ENCODE measurements around the gene ZFPM1.

The ZFPM1 gene

DNA sequence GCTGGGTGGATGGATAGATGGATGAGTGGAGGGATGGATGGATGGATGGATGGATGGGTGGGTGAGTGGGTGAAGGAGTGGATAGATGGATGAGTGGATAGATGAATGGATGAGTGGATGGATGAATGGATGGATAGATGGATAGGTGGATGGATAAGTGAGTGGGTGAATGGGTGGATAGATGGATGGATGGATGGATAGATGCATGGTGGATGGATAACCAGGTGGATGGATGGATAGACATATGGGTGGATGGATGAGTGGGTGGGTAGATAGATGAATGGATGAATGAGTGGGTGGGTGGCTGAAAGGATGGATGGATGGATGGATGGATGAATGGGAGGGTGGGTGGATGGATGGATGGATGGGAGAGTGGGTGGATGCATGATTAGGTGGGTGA, 66.2 kb downstream of the ZFPM1 start:
- no peak overlapping the region for H3K4me3 ChIP-seq (ENCODE audit: control insufficient read depth, low read depth, low read length)
- no peak for DNase-seq (ENCODE audit: low read depth)
- TF ChIP-seq, protein P1, sequence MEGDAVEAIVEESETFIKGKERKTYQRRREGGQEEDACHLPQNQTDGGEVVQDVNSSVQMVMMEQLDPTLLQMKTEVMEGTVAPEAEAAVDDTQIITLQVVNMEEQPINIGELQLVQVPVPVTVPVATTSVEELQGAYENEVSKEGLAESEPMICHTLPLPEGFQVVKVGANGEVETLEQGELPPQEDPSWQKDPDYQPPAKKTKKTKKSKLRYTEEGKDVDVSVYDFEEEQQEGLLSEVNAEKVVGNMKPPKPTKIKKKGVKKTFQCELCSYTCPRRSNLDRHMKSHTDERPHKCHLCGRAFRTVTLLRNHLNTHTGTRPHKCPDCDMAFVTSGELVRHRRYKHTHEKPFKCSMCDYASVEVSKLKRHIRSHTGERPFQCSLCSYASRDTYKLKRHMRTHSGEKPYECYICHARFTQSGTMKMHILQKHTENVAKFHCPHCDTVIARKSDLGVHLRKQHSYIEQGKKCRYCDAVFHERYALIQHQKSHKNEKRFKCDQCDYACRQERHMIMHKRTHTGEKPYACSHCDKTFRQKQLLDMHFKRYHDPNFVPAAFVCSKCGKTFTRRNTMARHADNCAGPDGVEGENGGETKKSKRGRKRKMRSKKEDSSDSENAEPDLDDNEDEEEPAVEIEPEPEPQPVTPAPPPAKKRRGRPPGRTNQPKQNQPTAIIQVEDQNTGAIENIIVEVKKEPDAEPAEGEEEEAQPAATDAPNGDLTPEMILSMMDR (conservative IDR thresholded peaks at IDR 0.05; ENCODE audit: control insufficient read depth, insufficient read depth, low read depth, low read length): no peak

DNA sequence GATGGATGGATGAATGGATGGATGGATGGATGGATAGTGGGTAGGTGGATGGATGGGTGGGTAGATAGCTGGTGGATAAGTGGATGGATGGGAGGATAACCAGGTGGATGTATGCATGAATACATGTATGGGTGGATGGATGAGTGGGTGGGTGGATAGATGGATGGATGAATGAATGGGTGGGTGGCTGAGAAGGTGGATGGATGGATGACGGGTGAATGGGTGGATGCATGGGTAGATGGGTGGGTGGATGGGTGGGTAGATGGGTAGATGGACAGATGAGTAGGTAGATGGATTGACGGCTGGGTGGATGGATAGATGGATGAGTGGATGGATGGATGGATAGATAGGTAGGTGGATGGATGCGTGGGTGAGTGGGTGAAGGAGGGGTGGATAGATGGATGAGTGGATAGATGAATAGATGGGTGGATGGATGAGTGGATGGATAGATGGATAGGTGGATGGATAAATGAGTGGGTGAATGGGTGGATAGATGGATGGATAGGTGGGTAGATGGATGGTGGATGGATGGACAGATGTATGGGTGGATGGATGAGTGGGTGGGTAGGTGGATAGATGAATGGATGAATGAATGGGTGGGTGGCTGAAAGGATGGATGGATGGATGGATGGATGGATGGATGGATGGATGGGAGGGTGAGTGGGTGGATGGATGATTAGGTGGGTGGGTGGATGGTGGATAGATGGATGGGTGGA, 67.0 kb downstream of the ZFPM1 start:
- TF ChIP-seq, protein P1 (conservative IDR thresholded peaks at IDR 0.05; ENCODE audit: control insufficient read depth, insufficient read depth, low read depth, low read length): no peak
- H3K4me3 ChIP-seq (ENCODE audit: control insufficient read depth, low read depth, low read length): no peak overlapping the region
- no peak for DNase-seq (ENCODE audit: low read depth)

DNA sequence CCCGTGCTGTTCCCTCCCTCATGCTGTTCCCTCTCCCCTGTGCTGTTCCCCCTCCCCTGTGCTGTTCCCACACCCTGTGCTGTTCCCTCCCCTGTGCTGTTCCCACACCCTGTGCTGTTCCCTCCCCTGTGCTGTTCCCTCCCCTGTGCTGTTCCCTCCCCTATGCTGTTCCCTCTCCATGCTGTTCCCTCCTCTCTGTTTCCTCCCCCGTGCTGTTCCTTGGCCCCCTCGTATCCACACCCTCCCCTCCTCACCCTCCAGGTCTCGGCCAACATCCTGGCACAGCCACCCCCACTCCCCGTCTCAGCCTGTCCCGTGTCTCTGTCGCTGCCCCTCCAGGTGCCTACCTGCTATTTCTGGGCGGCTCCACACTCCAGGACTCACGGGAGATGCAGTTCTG, 68.6 kb downstream of the ZFPM1 start:
- TF ChIP-seq, protein P1 (conservative IDR thresholded peaks at IDR 0.05; ENCODE audit: control insufficient read depth, insufficient read depth, low read depth, low read length): no peak
- no peak for DNase-seq (ENCODE audit: low read depth)

DNA sequence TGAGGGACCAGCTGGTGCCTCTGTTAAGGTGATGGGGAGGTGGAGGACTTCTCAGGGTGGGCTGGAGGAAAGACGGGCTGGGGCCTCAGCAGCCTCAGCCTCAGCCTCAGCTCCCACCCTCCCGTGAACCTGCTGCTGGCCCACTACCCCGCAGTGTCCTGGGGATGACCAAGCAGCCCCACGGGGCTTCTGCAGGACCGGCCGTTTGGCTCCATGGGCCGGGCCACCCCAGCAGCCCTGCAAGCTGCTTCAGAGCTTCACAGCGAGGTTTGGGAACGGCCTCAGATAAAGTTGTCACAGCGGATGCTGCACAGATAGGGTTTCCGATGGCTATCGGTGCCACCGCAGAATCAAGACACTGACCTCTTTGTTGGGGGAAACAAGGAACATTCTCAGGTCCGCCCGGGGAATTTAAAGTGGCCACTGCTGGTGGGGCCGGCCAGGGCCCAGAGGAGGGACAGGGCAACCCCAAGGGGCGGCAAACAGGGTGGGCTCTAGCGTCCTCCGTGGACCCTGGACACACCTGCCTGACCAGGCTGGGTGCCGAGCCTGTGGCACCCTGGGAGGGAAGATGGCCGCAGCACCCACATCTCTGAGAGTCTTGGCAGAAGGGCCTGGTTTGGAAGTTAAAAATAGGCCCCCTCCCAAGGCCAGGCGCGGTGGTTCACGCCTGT, 69.3 kb downstream of the ZFPM1 start:
- H3K4me3 ChIP-seq (ENCODE audit: control insufficient read depth, low read depth, low read length): no peak overlapping the region
- TF ChIP-seq, protein P1 (conservative IDR thresholded peaks at IDR 0.05; ENCODE audit: control insufficient read depth, insufficient read depth, low read depth, low read length): no peak
- no peak for DNase-seq (ENCODE audit: low read depth)

More for the DNA sequence above, 68.6 kb downstream of the ZFPM1 start:
- no peak overlapping the region for H3K4me3 ChIP-seq (ENCODE audit: control insufficient read depth, low read depth, low read length)

DNA sequence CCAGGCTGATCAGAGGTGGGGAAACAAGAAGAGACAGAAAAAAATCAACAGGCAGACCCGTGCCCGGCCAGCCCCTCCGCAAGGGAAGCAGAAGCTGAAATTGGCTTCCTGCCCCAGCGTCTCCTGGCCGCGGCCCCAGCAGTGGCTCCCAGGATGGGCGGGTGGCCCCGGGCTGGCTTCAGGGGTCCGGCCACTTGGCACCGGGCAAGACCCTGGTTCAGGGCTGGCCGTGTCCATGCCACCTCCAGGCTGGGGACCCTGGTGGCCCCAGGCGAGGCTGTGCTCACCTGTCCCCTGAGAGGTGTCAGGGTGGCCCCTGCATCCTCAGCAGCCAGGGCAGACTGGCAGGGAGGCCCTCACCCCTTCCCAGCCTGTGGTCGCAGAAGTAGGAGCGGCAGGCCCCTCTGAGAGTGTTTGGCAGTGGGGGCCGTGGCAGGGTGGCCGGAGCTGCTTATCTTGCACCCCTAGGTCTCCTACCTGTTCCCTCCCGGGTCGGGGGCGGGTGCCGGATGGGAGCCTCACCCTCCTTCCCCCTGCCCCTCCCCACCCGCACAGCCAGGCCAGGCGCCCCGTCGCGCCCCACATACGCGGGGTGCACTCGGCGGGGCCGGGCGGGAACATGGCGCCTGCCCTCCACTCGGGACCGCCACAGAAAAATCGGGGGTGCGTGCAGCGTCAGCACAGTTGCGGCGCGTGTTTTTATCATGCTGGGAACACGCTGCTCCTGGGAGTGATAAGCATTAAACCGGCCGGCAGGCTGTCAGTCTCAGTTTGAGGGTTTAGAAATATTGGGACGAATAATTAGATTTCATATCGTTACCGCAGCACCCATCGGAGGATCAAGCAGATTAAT, 70.5 kb downstream of the ZFPM1 start:
- no peak for DNase-seq (ENCODE audit: low read depth)
- TF ChIP-seq, protein P1 (conservative IDR thresholded peaks at IDR 0.05; ENCODE audit: control insufficient read depth, insufficient read depth, low read depth, low read length): no peak
- no peak overlapping the region for H3K4me3 ChIP-seq (ENCODE audit: control insufficient read depth, low read depth, low read length)

DNA sequence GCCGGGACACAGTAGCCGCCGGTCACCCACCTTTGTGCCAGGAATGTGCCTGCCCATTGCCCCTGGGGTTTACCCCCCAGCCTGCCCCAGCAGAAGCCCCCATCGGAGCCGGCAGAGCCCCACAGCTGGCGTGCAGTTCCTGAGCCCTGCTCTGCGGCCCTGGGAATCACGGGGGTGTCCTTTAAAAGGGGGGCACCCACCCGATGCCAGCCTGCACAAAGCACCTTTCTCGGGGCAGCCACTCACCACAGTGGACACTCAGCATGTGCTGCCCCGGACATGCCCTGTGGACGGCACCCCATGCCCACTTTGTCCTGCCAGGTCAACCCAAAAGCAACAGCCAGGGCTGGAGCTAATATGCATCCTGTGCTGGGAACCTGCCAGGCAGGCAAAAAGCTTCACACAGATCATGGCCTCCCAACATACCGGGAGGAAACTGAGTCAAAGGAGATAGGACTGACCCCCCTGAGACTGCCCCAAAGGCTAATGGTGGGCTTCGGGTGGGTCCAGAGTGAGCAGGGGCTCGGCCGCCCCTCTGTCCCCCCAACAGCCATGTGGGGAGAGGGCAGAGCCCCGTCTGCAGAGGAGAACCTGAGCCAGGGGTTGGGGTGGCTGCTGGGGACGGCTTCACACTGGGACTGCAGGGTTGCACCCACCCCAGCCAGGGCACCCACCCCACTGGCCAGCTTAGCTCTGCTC, 71.3 kb downstream of the ZFPM1 start:
- TF ChIP-seq, protein P1 (conservative IDR thresholded peaks at IDR 0.05; ENCODE audit: control insufficient read depth, insufficient read depth, low read depth, low read length): no peak
- DNase-seq (ENCODE audit: low read depth): no peak
- H3K4me3 ChIP-seq (ENCODE audit: control insufficient read depth, low read depth, low read length): no peak overlapping the region

Measured in fibroblast of mammary gland (primary cell).